SU-DHL-6 (cell line): ENCODE data around the gene CSTB.
"Not testable (repeated sequence)": the region's sequence is repeated elsewhere in the genome, so short reads cannot be mapped to it uniquely, and the experiment has no call there.

Source experiments
- EZH2phosphoT487 ChIP-seq: fragments of 200-600 bp; sonication (generic), shearing (Covaris generic); conservative IDR thresholded peaks from 2 replicates; pipeline ENCODE4 v1.6.1; 2018; ENCODE audit warnings: mild to moderate bottlenecking, antibody characterized with exemption, low read length, moderate library complexity, mixed read lengths
- TF ChIP-seq, protein P1 (sequence below): fragments of 200-600 bp; sonication (generic); IDR thresholded peaks from one replicate; pipeline ENCODE4 v1.5.1; 2017; ENCODE audit warnings: antibody characterized with exemption, mild to moderate bottlenecking, low read length, moderate library complexity; ENCODE audit not compliant: insufficient read depth, poor library complexity, severe bottlenecking

DNA sequence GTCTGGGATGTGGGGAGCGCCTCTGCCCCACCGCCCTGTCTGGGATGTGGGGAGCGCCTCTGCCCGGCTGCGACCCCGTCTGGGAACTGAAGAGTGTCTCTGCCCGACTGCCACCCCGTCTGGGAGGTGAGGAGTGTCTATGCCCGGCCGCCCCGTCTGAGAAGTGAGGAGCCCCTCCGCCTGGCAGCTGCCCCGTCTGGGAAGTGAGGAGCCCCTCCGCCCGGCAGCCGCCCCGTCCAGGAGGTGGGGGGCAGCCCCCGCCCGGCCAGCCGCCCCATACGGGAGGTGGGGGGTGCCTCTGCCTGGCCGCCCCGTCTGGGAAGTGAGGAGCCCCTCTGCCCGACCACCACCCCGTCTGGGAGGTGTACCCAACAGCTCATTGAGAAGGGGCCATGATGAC is 46.1 kb upstream of the CSTB start:
- TF ChIP-seq, protein P1, sequence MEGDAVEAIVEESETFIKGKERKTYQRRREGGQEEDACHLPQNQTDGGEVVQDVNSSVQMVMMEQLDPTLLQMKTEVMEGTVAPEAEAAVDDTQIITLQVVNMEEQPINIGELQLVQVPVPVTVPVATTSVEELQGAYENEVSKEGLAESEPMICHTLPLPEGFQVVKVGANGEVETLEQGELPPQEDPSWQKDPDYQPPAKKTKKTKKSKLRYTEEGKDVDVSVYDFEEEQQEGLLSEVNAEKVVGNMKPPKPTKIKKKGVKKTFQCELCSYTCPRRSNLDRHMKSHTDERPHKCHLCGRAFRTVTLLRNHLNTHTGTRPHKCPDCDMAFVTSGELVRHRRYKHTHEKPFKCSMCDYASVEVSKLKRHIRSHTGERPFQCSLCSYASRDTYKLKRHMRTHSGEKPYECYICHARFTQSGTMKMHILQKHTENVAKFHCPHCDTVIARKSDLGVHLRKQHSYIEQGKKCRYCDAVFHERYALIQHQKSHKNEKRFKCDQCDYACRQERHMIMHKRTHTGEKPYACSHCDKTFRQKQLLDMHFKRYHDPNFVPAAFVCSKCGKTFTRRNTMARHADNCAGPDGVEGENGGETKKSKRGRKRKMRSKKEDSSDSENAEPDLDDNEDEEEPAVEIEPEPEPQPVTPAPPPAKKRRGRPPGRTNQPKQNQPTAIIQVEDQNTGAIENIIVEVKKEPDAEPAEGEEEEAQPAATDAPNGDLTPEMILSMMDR: not testable (repeated sequence)
- TF ChIP-seq EZH2phosphoT487: not testable (repeated sequence)
